Brain microvascular endothelial cell (primary cell): Measurements from ENCODE around the gene UBE2E2.

Experiments used
- DNase-seq: peaks from one replicate; pipeline ENCODE4 v3.0.0-alpha.2; 2020
- H3K27ac ChIP-seq: fragments of 250-450 bp; sonication (Bioruptor Pico); 2 replicates; pipeline ENCODE4 v1.5.1; 2020; ENCODE audit warnings: mild to moderate bottlenecking, moderate library complexity
- H3K27me3 ChIP-seq: fragments of 250-450 bp; sonication (Bioruptor Pico); replicated peaks from 2 replicates; pipeline ENCODE4 v1.5.1; 2020; ENCODE audit warnings: mild to moderate bottlenecking
- H3K36me3 ChIP-seq: fragments of 250-450 bp; sonication (Bioruptor Pico); replicated peaks from 2 replicates; pipeline ENCODE4 v1.5.1; 2020; ENCODE audit warnings: mild to moderate bottlenecking
- H3K4me3 ChIP-seq: 2 replicates; pipeline ENCODE4 v1.5.1; 2011; ENCODE audit warnings: low read depth, mild to moderate bottlenecking, control low read depth, low read length, moderate library complexity
- in situ Hi-C: cut with HindIII; loops from 2 replicates; pipeline ENCODE4 v1.10.0; 2017; ENCODE audit warnings: low sequenced_read_pairs, low pct_ligation_motif_present
- TF ChIP-seq, protein P1 (sequence below): IDR thresholded peaks from 2 replicates; pipeline ENCODE4 v1.5.1; 2011; ENCODE audit warnings: low read depth, mild to moderate bottlenecking, moderate library complexity, low read length, control low read depth, inconsistent platforms; ENCODE audit errors: missing control alignments

Gene UBE2E2

DNA sequence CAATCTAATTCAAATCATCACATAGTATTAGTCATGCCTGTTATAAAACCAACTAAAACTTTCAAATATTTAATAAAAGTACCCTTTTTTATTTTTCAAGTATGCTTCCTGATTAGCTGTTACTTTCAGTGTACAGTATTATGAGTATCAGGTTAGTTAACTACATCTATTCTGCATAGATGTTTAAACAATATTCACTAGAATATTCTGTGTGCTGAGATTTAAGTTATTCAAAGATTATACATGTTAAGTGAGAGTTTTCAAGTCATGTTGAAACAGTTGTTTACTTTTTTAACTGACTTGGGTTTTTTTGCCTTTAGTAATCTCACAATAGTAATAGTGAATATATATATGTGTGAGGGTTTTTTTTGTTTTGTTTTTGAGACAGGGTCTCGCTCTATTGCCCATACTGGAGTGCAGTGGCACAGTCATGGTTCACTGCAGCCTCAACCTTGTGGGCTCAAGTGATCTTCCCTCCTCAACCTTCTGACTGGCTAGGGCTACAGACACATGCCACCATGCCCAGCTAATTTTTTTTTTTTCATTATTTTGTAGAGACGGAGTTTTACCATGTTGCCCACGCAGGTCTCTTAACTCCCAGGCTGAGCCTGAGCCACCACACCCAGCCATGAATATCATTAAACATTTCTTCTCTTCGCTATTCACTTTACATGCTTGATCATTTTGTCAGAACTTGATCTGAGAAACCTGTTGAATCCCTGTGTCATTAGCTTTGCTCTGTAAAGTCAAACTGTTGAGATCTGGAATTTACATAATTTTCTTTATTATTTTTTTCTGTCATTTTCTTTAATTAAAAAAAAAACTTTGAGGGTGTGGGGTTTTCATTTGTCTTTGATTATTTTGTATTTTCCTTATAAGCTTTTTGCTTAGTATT is 316.4 kb downstream of the UBE2E2 start:
- TF ChIP-seq, protein P1, sequence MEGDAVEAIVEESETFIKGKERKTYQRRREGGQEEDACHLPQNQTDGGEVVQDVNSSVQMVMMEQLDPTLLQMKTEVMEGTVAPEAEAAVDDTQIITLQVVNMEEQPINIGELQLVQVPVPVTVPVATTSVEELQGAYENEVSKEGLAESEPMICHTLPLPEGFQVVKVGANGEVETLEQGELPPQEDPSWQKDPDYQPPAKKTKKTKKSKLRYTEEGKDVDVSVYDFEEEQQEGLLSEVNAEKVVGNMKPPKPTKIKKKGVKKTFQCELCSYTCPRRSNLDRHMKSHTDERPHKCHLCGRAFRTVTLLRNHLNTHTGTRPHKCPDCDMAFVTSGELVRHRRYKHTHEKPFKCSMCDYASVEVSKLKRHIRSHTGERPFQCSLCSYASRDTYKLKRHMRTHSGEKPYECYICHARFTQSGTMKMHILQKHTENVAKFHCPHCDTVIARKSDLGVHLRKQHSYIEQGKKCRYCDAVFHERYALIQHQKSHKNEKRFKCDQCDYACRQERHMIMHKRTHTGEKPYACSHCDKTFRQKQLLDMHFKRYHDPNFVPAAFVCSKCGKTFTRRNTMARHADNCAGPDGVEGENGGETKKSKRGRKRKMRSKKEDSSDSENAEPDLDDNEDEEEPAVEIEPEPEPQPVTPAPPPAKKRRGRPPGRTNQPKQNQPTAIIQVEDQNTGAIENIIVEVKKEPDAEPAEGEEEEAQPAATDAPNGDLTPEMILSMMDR, result no peak
- Histone ChIP-seq H3K36me3 (no peaks in the 10 kb centered on the region), H3K27ac (no peak overlapping the region), H3K4me3 (no peak overlapping the region), H3K27me3 (no peaks in the 10 kb centered on the region)
- DNase-seq, result no peak
- in situ Hi-C loops, result no loop called here

DNA sequence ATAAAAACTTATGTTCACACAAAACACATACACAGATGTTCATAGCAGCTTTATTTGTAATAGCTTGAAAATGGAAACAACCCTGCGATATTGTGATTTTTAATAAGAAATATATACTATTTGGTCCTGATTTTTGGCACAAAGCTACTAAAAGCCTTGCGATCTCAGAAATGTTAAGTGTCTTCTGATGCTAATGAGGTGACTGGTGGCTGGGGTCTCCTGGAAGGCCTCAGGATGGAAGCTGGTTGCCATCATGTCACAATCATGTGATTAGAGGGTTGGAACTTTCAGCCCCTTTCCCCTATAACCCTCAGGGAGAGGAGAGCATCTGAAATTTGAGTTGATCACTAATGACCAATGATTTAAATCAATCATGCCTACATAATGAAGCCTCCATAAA is 324.2 kb downstream of the UBE2E2 start:
- H3K27me3 ChIP-seq, result no peaks in the 10 kb centered on the region
- no peak overlapping the region for H3K4me3 ChIP-seq
- TF ChIP-seq, protein P1, result no peak
- no peak for DNase-seq
- in situ Hi-C loops, result no loop called here
- H3K36me3 ChIP-seq, result no peaks in the 10 kb centered on the region
- H3K27ac ChIP-seq, result no peak overlapping the region

DNA sequence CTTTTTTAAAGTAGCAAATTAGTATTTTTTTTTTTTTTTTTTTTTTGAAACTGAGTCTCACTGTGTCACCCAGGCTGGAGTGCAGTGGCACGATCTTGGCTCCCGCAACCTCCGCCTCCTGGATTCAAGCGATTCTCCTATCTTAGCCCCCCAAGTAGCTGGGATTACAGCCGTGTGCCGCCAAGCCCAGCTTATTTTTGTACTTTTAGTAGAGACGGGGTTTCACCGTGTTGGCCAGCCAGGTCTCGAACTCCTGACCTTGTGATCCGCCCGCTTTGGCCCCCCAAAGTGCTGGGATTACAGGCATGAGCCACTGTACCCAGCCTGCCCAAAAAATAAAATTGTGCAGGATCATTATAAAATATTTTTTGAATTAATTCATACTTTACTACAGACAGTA is 330.5 kb downstream of the UBE2E2 start:
- Histone ChIP-seq H3K36me3 (no peaks in the 10 kb centered on the region), H3K4me3 (no peak overlapping the region), H3K27ac (no peak overlapping the region), H3K27me3 (no peaks in the 10 kb centered on the region)
- TF ChIP-seq, protein P1, result no peak
- in situ Hi-C loops, result no loop called here
- no peak for DNase-seq

DNA sequence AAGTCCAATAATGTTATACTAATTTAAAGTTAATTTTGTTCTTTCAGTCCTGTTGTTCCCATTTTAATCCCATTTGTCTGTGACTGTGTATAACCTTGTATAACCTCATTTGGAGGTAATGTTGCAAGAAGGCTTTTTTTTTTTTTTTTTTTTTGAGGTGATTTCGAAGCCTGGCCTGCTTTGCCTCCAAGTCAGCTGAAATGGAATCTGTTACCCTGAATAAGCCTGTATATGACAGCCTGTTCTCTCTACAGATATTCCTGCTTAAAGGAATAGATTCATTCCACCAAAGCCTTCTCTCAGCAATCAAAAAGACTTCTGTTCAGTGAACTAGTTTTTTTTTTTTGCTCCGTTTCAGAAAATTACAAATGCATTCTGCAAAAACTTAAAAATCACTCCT is 330.9 kb downstream of the UBE2E2 start:
- no peak overlapping the region for H3K27ac ChIP-seq
- H3K27me3 ChIP-seq, result no peaks in the 10 kb centered on the region
- TF ChIP-seq, protein P1, result no peak
- no peak overlapping the region for H3K4me3 ChIP-seq
- DNase-seq, result no peak
- H3K36me3 ChIP-seq, result no peaks in the 10 kb centered on the region
- in situ Hi-C loops, result no loop called here

DNA sequence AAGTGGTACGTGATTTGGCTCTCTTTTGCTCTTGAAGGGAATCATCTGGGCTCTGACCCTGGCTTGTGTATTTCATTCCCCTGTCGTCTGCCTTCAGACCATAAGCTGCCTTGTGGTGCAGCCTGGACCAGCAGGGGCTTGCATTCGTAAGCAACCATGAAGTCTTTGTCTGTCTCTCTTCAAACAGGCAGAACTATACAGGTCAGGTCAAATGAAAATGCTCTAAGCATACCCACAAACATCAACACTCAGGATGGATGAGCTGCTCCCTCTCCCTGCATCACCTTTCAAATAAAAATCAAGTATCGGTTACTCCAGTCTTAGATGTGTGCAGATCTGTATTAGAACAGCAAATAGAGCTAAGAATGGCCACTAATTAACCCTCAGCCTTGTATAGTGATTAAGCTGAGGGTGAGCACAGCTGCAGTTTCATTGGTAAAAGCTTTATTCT is 334.0 kb downstream of the UBE2E2 start:
- no peak overlapping the region for H3K4me3 ChIP-seq
- no peak overlapping the region for H3K27ac ChIP-seq
- no peaks in the 10 kb centered on the region for H3K36me3 ChIP-seq
- no peaks in the 10 kb centered on the region for H3K27me3 ChIP-seq
- DNase-seq, result no peak
- in situ Hi-C loops, result no loop called here
- TF ChIP-seq, protein P1, result no peak
